ENCODE data around the gene ITM2C.

The ITM2C gene

DNA sequence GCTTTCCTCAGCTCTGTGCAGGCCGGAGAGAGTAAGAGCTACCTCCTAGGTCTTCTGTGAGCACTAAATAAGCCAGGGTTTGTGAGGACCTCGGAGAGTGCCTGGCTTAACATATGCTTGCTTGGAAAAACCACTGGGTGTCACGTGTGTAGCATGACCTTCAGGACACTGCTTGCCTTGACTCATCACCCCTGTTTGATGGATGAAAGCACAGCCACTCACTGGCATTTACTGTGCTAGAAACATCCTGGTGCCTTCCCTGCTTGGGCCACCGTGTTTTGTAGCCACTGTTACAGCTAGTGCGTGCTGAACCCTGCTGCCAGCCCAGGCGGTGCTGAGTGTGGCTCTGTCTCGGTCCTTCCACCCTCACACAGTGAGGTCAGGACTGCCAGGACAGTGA is 34.8 kb upstream of the ITM2C start:
- no peak for DNase-seq (ENCODE audit: low read depth)
- TF ChIP-seq CTCF (IDR thresholded peaks at IDR 0.05; ENCODE audit: low read depth, low read length, missing control alignments) = no peak
- H3K4me3 ChIP-seq (ENCODE audit: low read depth, low read length) = no peak overlapping the region

DNA sequence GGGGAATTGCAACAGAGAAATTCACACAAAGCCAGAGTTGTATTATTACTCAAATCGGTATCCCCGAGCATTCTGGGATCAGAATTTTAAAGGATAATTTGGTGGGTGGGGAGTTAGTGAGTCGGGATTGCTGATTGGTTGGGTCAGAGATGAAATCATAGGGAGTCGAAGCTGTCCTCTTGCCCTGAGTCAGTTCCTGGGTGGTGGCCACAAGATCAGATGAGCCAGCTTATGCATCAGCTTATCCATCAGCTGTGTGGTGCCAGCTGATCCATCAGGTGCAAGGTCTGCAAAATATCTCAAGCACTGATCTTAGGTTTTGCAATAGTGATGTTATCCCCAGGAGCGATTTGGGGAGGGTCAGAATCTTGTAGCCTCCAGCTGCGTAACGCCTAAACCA is 34.3 kb upstream of the ITM2C start:
- no peak for DNase-seq (ENCODE audit: low read depth)
- no peak for TF ChIP-seq CTCF (IDR thresholded peaks at IDR 0.05; ENCODE audit: low read depth, low read length, missing control alignments)
- no peak overlapping the region for H3K4me3 ChIP-seq (ENCODE audit: low read depth, low read length)

- H3K4me3 ChIP-seq (ENCODE audit: low read depth, low read length) = no peak overlapping the region
- no peak for DNase-seq (ENCODE audit: low read depth)
- TF ChIP-seq CTCF (IDR thresholded peaks at IDR 0.05; ENCODE audit: low read depth, low read length, missing control alignments) = no peak
These were observed 24.4 kb upstream of the ITM2C start for GRCh38 chr2:230840301-230840700.

- no peak overlapping the region for H3K4me3 ChIP-seq (ENCODE audit: low read depth, low read length)
- no peak for DNase-seq (ENCODE audit: low read depth)
- TF ChIP-seq CTCF (IDR thresholded peaks at IDR 0.05; ENCODE audit: low read depth, low read length, missing control alignments) = no peak
These were observed 22.3 kb upstream of the ITM2C start for GRCh38 chr2:230842473-230842872.

DNA sequence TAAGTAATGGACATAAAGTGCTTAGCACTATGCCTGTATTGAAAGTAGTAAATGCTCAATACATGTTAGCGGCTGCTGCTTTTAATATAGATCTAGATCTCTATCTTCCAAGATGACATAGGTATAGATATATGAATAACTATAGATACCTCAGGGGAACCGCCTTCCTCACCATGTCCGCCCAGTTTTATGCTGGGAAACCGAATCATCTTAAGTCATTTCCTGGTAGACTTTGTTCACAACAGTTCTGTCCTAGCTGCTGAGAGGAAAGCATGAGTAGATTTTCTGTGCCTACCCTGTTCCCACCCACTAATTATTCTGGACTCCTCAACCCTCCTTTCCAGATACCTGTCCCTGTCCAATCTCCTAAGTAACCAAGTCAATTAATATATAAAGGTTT is 21.6 kb upstream of the ITM2C start:
- TF ChIP-seq CTCF (IDR thresholded peaks at IDR 0.05; ENCODE audit: low read depth, low read length, missing control alignments) = no peak
- no peak overlapping the region for H3K4me3 ChIP-seq (ENCODE audit: low read depth, low read length)
- no peak for DNase-seq (ENCODE audit: low read depth)

DNA sequence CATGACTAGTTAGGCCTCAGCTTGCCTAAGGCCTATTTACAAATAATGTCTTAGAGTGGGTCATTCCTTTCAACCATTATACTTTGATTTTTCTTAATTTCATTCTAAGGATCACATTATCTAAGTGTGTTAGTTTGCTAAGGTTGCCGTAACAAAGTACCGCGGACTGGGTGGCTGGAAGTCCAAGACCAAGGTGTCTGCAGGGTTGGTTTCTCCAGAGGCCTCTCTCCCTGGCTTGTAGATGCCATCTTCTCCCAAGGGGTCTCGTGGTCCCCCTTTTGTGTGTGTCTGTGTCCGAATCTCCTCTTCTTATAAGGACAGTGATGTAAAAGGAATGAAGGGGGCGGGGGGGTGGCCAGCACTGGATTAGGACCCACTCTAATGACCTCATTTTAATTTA is 18.4 kb upstream of the ITM2C start:
- no peak overlapping the region for H3K4me3 ChIP-seq (ENCODE audit: low read depth, low read length)
- TF ChIP-seq CTCF (IDR thresholded peaks at IDR 0.05; ENCODE audit: low read depth, low read length, missing control alignments) = no peak
- no peak for DNase-seq (ENCODE audit: low read depth)

- H3K4me3 ChIP-seq (ENCODE audit: low read depth, low read length) = no peak overlapping the region
- TF ChIP-seq CTCF (IDR thresholded peaks at IDR 0.05; ENCODE audit: low read depth, low read length, missing control alignments) = peak; percentile 90
- peak; percentile 69 for DNase-seq (ENCODE audit: low read depth)
These were observed 16.8 kb upstream of the ITM2C start for GRCh38 chr2:230847883-230848388.

All from GM12864 (cell line).